Activated CD8-positive, alpha-beta memory T cell treated with anti-CD3 and anti-CD28 coated beads for 1 hour (primary cell): ENCODE data around the gene ELANE.

Experiments used
- DNase-seq, 2 donors: peaks; one replicate each; pipeline ENCODE4 v3.0.0-alpha.2; 2020; ENCODE audit warnings: low read depth in 1 of 2; ENCODE audit errors: extremely low read depth in 1 of 2

The ELANE gene

GRCh38 chr19:892894-893689, 41.0 kb downstream of the ELANE start, which contains the start of the genes MED16 and RNU6-9:
TSS of gene MED16 (minus strand) at chr19:893187. CDS start at chr19:891131, 2,056 bp downstream.
TSS of gene RNU6-9 (plus strand) at chr19:893484.
- DNase-seq: peak; percentile 72 to 77

DNA sequence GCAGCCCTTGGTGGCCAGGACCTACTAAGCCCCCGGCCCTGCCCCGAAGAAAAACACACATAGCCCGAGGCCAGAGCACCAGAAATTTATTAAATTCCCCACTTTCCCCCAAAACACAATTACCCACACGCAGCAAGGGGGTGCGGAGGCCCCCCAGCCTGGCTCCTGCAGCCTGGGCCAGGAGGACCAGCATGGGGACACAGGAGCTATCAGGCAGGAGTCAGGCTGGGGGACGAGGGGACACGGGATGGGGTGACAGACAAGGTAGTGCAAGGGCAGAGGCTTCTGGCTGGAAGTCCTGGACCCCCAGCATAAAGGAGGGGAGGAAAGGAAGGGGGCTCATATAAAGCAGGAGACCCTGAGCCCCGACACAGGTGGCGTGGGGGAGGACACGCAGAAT, 44.3 kb downstream of the ELANE start:
- DNase-seq: no peak

GRCh38 chr19:896999-897398, 44.9 kb downstream of the ELANE start:
- DNase-seq: no peak

DNA sequence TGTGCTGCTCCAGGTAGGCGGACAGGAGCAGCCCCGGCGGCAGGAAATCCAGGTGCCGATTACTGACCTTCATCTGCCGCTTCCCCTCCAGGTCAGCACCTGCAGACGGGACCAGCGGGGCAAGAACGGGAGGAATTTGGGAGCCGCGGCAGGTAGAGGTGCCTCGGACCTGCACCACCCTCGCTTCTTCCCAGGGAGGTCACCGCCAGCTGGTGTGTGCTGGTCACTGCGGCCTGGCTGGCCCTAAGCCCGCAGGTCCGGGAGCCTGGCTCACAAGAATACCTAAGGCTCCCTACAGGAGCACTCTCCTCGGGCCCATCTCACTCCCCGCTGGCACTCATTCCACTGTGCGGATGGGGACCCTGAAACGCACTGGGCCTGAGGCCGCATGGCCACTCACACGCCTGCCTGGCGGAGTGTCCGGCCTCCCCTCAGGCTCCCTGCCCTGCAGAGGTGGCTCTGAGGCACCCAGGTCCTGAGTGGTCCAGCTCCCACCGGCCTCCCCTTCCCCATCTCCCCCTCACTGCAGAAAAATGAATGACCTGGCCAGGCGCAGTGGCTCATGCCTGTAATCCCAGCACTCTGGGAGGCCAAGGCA, 45.4 kb downstream of the ELANE start:
- DNase-seq: no peak

- no peak for DNase-seq
These were observed 46.6 kb downstream of the ELANE start for GRCh38 chr19:898663-899062.

DNA sequence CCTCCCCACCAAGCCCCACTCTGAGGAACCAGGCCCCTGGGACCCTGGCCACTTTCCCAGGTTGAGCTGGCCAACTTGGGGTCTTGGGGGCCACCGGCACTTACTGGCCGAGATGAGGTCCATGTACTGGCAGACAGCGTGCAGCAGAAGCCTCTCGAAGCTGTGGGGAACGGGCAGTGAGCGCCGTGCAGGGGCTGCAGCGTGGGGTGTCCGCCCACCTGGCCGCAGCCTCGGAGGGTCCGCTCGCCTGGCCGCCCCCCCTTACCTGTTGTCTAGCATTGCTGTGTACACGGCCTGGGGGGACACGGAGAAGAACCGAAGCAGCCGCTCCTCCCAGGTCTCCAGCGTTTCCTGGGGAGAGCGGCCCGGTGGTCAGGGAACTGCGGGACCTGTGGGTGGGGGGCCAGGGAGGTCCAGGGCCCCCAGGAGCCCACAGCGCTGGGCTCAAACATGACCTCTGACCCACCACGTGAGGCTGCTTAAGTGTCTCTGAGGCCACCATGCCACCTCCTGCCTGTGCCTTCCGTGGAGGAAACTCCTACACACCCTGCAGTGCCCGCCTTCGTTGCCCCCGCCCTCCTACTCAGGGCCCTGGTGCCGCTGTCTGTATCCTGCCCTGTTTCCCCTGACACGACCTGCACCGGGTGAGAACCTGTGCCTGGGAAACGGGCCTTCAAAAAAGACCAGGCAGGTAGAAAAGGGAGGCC, 47.4 kb downstream of the ELANE start:
- no peak for DNase-seq

- no peak for DNase-seq
These were observed 47.9 kb downstream of the ELANE start for GRCh38 chr19:900043-900301.

DNA sequence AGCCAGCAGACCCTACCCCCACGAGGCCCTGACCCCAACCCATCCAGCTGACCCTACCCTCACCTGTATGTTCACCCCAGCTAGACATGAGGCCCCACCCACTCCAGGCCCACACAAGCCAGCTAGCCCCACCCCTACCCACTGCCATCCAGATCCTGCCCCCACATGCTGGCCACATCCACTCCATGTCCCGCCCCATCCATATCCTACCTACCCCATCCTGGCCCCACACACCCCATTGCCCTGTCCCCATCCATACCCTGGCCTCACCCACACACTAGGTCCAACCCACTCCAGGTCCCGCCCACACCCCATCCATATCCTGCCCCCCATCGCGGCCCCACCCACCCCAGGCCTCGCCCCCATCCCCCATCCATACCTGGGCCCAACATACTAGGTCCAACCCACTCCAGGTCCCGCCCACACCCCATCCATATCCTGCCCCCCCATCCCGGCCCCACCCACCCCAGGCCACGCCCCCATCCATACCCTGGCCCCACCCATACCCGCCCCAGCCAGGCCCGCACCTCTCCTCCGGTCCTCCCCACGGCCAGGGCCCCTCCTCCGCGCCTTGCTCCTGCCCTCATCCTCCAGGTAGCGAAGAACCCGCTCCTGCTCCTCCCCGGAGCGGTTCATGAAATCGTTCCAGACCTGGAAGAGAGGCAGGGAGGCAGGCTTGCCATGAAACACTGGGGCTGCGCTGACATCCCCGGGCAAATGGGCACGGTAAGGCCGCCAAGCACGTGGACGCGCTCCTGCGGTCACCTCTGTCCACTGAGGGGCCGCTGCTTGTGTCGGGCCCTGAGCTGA, 48.4 kb downstream of the ELANE start:
- DNase-seq: no peak

DNA sequence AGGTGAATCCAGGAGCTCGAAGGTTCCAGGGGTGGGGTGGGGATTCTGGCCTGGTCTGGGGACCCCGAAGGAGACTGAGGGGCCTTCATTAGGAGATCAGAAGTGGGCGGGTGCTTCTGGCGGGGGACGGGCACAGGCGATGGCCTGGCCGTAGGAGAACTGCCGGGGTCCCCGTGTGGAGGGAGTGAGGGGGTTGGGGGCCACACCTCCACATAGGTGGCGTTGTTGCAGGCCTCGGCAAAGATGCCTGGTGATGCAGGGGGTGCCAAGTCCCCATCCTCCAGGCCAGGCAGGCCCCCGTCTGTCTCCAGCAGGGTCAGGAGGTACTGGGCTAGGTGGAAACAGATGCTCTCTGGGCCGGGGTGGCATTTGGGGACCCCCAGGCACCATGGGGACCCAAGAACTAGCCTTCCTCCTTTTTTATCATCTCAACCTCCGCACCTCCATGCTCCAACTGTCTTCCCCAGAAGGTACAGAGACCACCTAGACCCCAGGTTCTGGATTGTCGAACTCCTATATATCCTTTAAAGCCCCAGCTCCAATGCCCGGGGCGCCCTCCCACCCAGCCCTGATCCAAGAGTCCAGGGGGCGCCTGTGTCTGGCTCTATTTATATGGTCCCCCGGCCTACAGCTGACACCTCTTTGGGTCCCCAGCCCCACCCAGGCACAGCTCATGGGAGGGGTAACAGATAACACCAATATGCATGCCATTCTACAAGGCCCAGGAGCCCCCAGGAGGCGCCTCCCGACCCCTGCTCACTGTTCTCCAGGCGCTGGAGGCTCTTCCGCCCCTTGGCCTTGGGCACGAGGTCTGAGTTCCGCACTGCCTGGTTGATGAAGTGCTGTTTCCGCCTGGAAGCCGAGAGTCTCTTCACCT, 49.4 kb downstream of the ELANE start:
- DNase-seq: no peak

GRCh38 chr19:902093-902370, 49.9 kb downstream of the ELANE start:
- DNase-seq: no peak

- DNase-seq: no peak
These were observed 50.5 kb downstream of the ELANE start for GRCh38 chr19:902446-903226.

DNA sequence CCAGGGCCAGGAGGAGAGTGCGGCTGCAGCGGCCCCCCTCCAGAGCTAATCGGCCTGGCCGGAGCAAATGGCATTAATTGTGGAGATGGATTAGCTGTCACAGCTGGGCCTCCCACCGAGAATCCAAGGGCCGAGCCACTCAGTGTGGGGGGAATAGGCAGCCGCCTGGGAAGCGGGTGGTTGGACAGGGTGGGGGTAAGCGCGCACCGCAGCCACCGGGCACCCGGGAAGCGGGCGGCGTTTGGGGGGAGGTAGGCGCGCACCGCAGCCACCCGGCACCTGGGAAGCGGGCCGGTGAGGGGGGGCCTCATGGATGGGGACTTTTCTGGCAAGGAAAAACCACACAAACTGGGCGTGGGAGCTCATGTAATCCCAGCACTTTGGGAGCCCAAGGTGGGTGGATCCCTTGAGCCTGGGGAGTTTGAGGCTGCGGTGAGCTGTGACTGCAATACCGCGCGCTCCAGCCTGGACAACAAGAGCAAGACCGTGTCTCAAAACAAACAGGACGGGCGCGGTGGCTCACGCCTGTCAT, 51.2 kb downstream of the ELANE start:
- DNase-seq: no peak

GRCh38 chr19:904545-904944, 52.4 kb downstream of the ELANE start:
- DNase-seq: no peak
